Esophagus muscularis mucosa (tissue), 4 donors: ENCODE measurements around the gene SLC6A2. TPM values are rescaled to one million over a fixed set of nuclear protein-coding genes. Genes with fewer than 3 reads are reported as not detected.
A peak's percentile ranks its signal among the peaks of the same experiment; 100 is the strongest.
"Not testable (repeated sequence)": the region's sequence is repeated elsewhere in the genome, so short reads cannot be mapped to it uniquely, and the experiment has no call there.

Source experiments
- DNase-seq: peaks from one replicate; pipeline ENCODE4 v3.0.0-alpha.2; 2017; ENCODE audit errors: extremely low spot score
- H3K27ac ChIP-seq, 4 donors: fragments of 200-600 bp; sonication (generic); replicated peaks in 1 of 4; 1 replicate in 3 of 4; 2 replicates in 1 of 4; pipeline ENCODE4 v1.5.1; 2016 to 2019; ENCODE audit warnings: mild to moderate bottlenecking in 1 of 4
- H3K27me3 ChIP-seq, 4 donors: fragments of 200-600 bp; sonication (generic); one replicate each; pipeline versions ENCODE4 v1.5.1 to v1.6.0; 2016 to 2019
- H3K36me3 ChIP-seq, 4 donors: fragments of 200-600 bp; sonication (generic); one replicate each; pipeline ENCODE4 v1.5.1; 2016 to 2019
- H3K4me1 ChIP-seq, 4 donors: fragments of 200-600 bp; sonication (generic); one replicate each; pipeline ENCODE4 v1.5.1; 2016 to 2019
- H3K4me3 ChIP-seq, 4 donors: fragments of 200-600 bp; sonication (generic); 1 replicate in 2 of 4; 2 replicates in 2 of 4; pipeline ENCODE4 v1.5.1; 2016 to 2019; ENCODE audit warnings: mild to moderate bottlenecking in 4 of 4, moderate library complexity in 1 of 4
- H3K9me3 ChIP-seq, 4 donors: fragments of 200-600 bp; sonication (generic); 1 replicate in 3 of 4; 2 replicates in 1 of 4; pipeline ENCODE4 v1.5.1; 2016 to 2019
- EP300 ChIP-seq: sonication (generic); formaldehyde crosslinking; IDR thresholded peaks from one replicate; pipeline ENCODE4 v1.6.1; 2017; ENCODE audit warnings: antibody characterized with exemption
- POLR2A ChIP-seq: fragments of 450-650 bp; IDR thresholded peaks from one replicate; pipeline ENCODE4 v1.6.1; 2017; ENCODE audit warnings: antibody characterized with exemption, moderate library complexity, mild to moderate bottlenecking, low read depth
- POLR2AphosphoS5 ChIP-seq, 2 donors: sonication (generic); formaldehyde crosslinking; IDR thresholded peaks; one replicate each; pipeline ENCODE4 v1.6.1; 2017; ENCODE audit warnings: antibody characterized with exemption in 2 of 2
- WGBS: methylation state at CpG from one replicate; pipeline ENCODE4 v1.1.5; 2018; 5-methylcytosine and 5-hydroxymethylcytosine counted together
- intact Hi-C: fragments of 100-400 bp; cut with DNase I; formaldehyde crosslinking; loops from one replicate; pipeline ENCODE4 v1.15.1; 2023
- total RNA-seq, 4 donors: library from RNA; depleted of rRNA; stranded (reverse); fragments of >200 nt; gene quantifications; one replicate each; pipeline versions ENCODE4 v1.1.0 to v1.2.1, GENCODE V29; 2016
- TF ChIP-seq, protein P1 (sequence below), 3 experiments: fragments of 200-600 bp in 2 of 3; fragments of 450-650 bp in 1 of 3; sonication (generic) in 2 of 3; IDR thresholded peaks; one replicate each; pipeline ENCODE4 v1.5.1; 2017 to 2019; ENCODE audit warnings: antibody characterized with exemption in 3 of 3, mild to moderate bottlenecking in 2 of 3, moderate library complexity in 1 of 3

The SLC6A2 gene
- 1 to 10 TPM in 2 of 4 donors, under 1 TPM in 2; 0.19 to 2.1 (median 1.00) TPM for total RNA-seq

DNA sequence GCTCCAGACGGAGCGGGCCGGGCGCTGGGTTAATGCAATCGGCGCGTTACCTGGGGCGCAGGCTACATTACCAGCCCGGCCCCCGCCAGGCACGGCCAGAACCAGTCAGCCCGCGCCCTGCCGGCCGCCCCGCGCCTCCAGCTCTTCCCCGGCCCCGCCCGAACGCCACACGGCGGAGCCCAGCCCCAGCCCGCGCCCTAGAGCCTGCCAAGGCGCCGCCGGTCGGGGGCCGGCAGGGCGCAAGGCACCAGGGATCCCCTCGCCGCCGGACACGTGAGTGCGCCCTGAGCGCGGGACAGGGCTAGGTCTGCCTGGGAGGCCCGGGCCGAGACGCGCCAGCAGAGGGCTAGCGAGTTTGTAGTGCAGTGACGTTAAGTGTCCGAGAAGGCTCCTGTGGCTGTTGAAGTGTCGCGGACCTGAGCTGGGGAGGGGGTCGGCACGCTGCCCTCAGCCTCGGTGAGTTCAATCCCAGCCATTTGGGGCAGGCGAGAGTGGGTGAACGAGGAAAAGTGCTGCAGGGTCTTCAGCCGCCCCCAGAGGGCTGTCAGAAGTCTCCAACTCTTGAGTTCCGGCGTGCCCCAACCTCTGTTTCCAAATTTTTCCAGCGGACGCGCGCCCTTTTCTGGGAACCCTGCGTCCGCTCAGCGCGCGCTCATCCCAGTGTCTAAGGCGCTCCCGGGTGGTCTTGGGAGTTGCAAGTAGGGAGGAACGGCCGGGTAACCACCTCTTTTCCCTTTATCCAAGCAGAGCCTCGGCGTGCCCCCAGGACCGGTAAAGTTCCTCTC lies at the start of gene SLC6A2:
Gene SLC6A2, plus strand, starts transcription at position 92 of the 785 bp plus-strand sequence. CDS start 707 bp downstream, outside the sequence.
- H3K27me3 ChIP-seq: peaks cover 0 to 72% (median 13%) of the 10 kb centered on the region in 4 donors
- TF ChIP-seq EP300: no peak
- TF ChIP-seq, protein P1, sequence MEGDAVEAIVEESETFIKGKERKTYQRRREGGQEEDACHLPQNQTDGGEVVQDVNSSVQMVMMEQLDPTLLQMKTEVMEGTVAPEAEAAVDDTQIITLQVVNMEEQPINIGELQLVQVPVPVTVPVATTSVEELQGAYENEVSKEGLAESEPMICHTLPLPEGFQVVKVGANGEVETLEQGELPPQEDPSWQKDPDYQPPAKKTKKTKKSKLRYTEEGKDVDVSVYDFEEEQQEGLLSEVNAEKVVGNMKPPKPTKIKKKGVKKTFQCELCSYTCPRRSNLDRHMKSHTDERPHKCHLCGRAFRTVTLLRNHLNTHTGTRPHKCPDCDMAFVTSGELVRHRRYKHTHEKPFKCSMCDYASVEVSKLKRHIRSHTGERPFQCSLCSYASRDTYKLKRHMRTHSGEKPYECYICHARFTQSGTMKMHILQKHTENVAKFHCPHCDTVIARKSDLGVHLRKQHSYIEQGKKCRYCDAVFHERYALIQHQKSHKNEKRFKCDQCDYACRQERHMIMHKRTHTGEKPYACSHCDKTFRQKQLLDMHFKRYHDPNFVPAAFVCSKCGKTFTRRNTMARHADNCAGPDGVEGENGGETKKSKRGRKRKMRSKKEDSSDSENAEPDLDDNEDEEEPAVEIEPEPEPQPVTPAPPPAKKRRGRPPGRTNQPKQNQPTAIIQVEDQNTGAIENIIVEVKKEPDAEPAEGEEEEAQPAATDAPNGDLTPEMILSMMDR (IDR thresholded peaks at IDR 0.05): peak in 1 of 3 experiments; percentile 18
- DNase-seq: no peak
- H3K27ac ChIP-seq: no peak within 1 kb of the TSS
- peak within 1 kb of the TSS; percentile 46 to 59 (median 48) for H3K4me3 ChIP-seq
- no peaks in the 10 kb centered on the region for H3K9me3 ChIP-seq
- 0% methylated on average over 19 of the region's 71 CpGs for WGBS
- H3K36me3 ChIP-seq: no peaks in the 10 kb centered on the region
- intact Hi-C loops: no loop called here
- peaks cover 15 to 24% (median 17%) of the 10 kb centered on the region in 4 donors for H3K4me1 ChIP-seq

GRCh38 chr16:55613613-55614335 lies 42.0 kb upstream of the SLC6A2 start:
- Histone ChIP-seq H3K27ac (no peak overlapping the region), H3K4me3 (no peak overlapping the region), H3K27me3 (no peaks in the 10 kb centered on the region), H3K9me3 (peaks cover 0 to 5% (median 0%) of the 10 kb centered on the region in 4 donors), H3K36me3 (no peaks in the 10 kb centered on the region), H3K4me1 (no peaks in the 10 kb centered on the region)
- intact Hi-C loops: no loop called here
- TF ChIP-seq POLR2A: no peak
- TF ChIP-seq, protein P1 (IDR thresholded peaks at IDR 0.05): no peak
- TF ChIP-seq EP300: no peak
- TF ChIP-seq POLR2AphosphoS5 (IDR thresholded peaks at IDR 0.05): no peak
- 72% methylated on average over 6 of the region's 6 CpGs for WGBS
- DNase-seq: no peak

GRCh38 chr16:55615071-55615470 lies 40.7 kb upstream of the SLC6A2 start:
- no peak for DNase-seq
- no peak overlapping the region for H3K4me3 ChIP-seq
- no peaks in the 10 kb centered on the region for H3K9me3 ChIP-seq
- WGBS: 86% methylated on average over 3 of the region's 3 CpGs
- intact Hi-C loops: no loop called here
- H3K36me3 ChIP-seq: no peaks in the 10 kb centered on the region
- H3K27me3 ChIP-seq: no peaks in the 10 kb centered on the region
- no peak for TF ChIP-seq POLR2A
- TF ChIP-seq EP300: no peak
- no peak for TF ChIP-seq POLR2AphosphoS5 (IDR thresholded peaks at IDR 0.05)
- TF ChIP-seq, protein P1 (IDR thresholded peaks at IDR 0.05): no peak
- no peaks in the 10 kb centered on the region for H3K4me1 ChIP-seq
- H3K27ac ChIP-seq: no peak overlapping the region

- WGBS: 89% methylated on average over 9 of the region's 11 CpGs
- H3K4me1 ChIP-seq, intact Hi-C loops, H3K36me3 ChIP-seq, H3K27me3 ChIP-seq, DNase-seq, H3K4me3 ChIP-seq, H3K9me3 ChIP-seq, H3K27ac ChIP-seq: not testable (repeated sequence)
These were observed 40.1 kb upstream of the SLC6A2 start for GRCh38 chr16:55615670-55616069.

DNA sequence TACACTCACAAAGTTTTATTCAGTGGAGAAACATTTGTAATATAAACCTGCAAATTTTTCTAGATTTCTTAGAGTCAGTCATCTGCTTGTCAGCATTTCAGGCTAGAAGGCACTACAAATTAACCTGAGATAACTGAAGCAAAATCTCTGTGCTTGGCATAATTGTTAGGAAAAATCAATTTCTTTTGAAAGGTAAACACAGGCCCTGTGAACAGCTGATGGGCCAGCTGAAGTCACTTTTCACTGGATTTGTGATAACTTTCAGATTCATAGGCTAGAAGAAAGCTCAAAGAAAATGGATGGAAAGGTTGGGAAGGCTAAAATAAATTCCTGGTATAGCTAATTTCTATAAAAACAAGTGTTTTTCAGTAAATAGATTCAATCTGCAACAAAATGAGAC lies 34.0 kb upstream of the SLC6A2 start:
- no peak overlapping the region for H3K27ac ChIP-seq
- no peak overlapping the region for H3K4me3 ChIP-seq
- H3K27me3 ChIP-seq: no peaks in the 10 kb centered on the region
- no peak for DNase-seq
- no peaks in the 10 kb centered on the region for H3K9me3 ChIP-seq
- intact Hi-C loops: no loop called here
- TF ChIP-seq POLR2AphosphoS5 (IDR thresholded peaks at IDR 0.05) (no peak), POLR2A (no peak), EP300 (no peak)
- TF ChIP-seq, protein P1 (IDR thresholded peaks at IDR 0.05): no peak
- H3K4me1 ChIP-seq: no peaks in the 10 kb centered on the region
- no peaks in the 10 kb centered on the region for H3K36me3 ChIP-seq
